BE2C (cell line): ENCODE results near the gene PUS3.

Source experiments
- DNase-seq: peaks from one replicate; pipeline ENCODE4 v3.0.0-alpha.2; 2020
- H3K27me3 ChIP-seq: fragments of 250-450 bp; sonication (Bioruptor Pico); 2 replicates; pipeline ENCODE4 v1.5.1; 2020; ENCODE audit warnings: mild to moderate bottlenecking
- H3K36me3 ChIP-seq: fragments of 250-450 bp; sonication (Bioruptor Pico); 2 replicates; pipeline ENCODE4 v1.5.1; 2020; ENCODE audit warnings: mild to moderate bottlenecking
- H3K4me1 ChIP-seq: fragments of 250-450 bp; sonication (Bioruptor Pico); 2 replicates; pipeline ENCODE4 v1.5.1; 2020
- H3K4me3 ChIP-seq: 2 replicates; pipeline ENCODE4 v1.5.1; 2011; ENCODE audit warnings: low read depth, low read length
- H3K9me3 ChIP-seq: fragments of 250-450 bp; sonication (Bioruptor Pico); 2 replicates; pipeline ENCODE4 v1.5.1; 2020
- CTCF ChIP-seq: IDR thresholded peaks from 2 replicates; pipeline ENCODE4 v1.5.1; 2012; ENCODE audit warnings: mild to moderate bottlenecking, low read depth, low read length

PUS3 gene

GRCh38 chr11:125945011-125945796 lies 42.2 kb upstream of the PUS3 start:
- Histone ChIP-seq H3K27me3 (no peaks in the 10 kb centered on the region), H3K36me3 (peaks cover 6% of the 10 kb centered on the region; the same call in 1 of the 2 replicates), H3K4me3 (no peak overlapping the region), H3K9me3 (no peaks in the 10 kb centered on the region), H3K4me1 (peaks cover 4% of the 10 kb centered on the region; the same call in 1 of the 2 replicates)
- TF ChIP-seq CTCF = no peak
- DNase-seq = no peak

GRCh38 chr11:125944350-125945010 lies 41.5 kb upstream of the PUS3 start:
- peaks cover 4% of the 10 kb centered on the region; the same call in 1 of the 2 replicates for H3K4me1 ChIP-seq
- TF ChIP-seq CTCF = no peak
- H3K27me3 ChIP-seq = no peaks in the 10 kb centered on the region
- H3K4me3 ChIP-seq = no peak overlapping the region
- H3K9me3 ChIP-seq = no peaks in the 10 kb centered on the region
- peaks cover 6% of the 10 kb centered on the region; the same call in 1 of the 2 replicates for H3K36me3 ChIP-seq
- no peak for DNase-seq

- H3K27me3 ChIP-seq = no peaks in the 10 kb centered on the region
- peaks cover 4% of the 10 kb centered on the region; the same call in 1 of the 2 replicates for H3K4me1 ChIP-seq
- peaks cover 6% of the 10 kb centered on the region; the same call in 1 of the 2 replicates for H3K36me3 ChIP-seq
- no peak for DNase-seq
- H3K4me3 ChIP-seq = no peak overlapping the region
- TF ChIP-seq CTCF = no peak
- H3K9me3 ChIP-seq = no peaks in the 10 kb centered on the region
Measured at GRCh38 chr11:125943661-125944349, 40.8 kb upstream of the PUS3 start.

GRCh38 chr11:125942771-125943428 lies 39.9 kb upstream of the PUS3 start:
- no peaks in the 10 kb centered on the region for H3K9me3 ChIP-seq
- H3K36me3 ChIP-seq = no peaks in the 10 kb centered on the region
- H3K27me3 ChIP-seq = no peaks in the 10 kb centered on the region
- no peak for DNase-seq
- TF ChIP-seq CTCF = no peak
- no peak overlapping the region for H3K4me3 ChIP-seq
- peaks cover 4% of the 10 kb centered on the region; the same call in 1 of the 2 replicates for H3K4me1 ChIP-seq

- no peaks in the 10 kb centered on the region for H3K27me3 ChIP-seq
- peak; percentile 88 for TF ChIP-seq CTCF
- H3K4me3 ChIP-seq = no peak overlapping the region
- H3K4me1 ChIP-seq = peaks cover 4% of the 10 kb centered on the region; the same call in 1 of the 2 replicates
- DNase-seq = peak; percentile 75
- no peaks in the 10 kb centered on the region for H3K36me3 ChIP-seq
- no peaks in the 10 kb centered on the region for H3K9me3 ChIP-seq
Measured at GRCh38 chr11:125941619-125942611, 38.9 kb upstream of the PUS3 start.
